BLaER1 treated with 17β-estradiol and CSF1 and Interleukin-3, amounts not matched to agents 10 nM and 100 nM (cell line): ENCODE data around the gene PLPPR2.
"Not testable (repeated sequence)": the region's sequence is repeated elsewhere in the genome, so short reads cannot be mapped to it uniquely, and the experiment has no call there.

Source experiments
- H3K27ac ChIP-seq, 11 experiments: shearing (Covaris generic); formaldehyde crosslinking; 2 replicates each; pipeline ENCODE4 v1.8.1; 2022
- H3K27me3 ChIP-seq, 11 experiments: shearing (Covaris generic); formaldehyde crosslinking; 2 replicates each; pipeline ENCODE4 v1.8.1; 2022
- H3K36me3 ChIP-seq, 11 experiments: shearing (Covaris generic); formaldehyde crosslinking; 2 replicates each; pipeline ENCODE4 v1.8.1; 2022
- H3K4me1 ChIP-seq, 10 experiments: shearing (Covaris generic); formaldehyde crosslinking; 2 replicates each; pipeline ENCODE4 v1.8.1; 2022
- H3K4me2 ChIP-seq, 11 experiments: shearing (Covaris generic); formaldehyde crosslinking; 2 replicates each; pipeline ENCODE4 v1.8.1; 2022
- H3K4me3 ChIP-seq, 10 experiments: shearing (Covaris generic); formaldehyde crosslinking; 2 replicates each; pipeline ENCODE4 v1.8.1; 2022
- H3K9ac ChIP-seq, 11 experiments: shearing (Covaris generic); formaldehyde crosslinking; 2 replicates each; pipeline ENCODE4 v1.8.1; 2022
- H3K9me3 ChIP-seq, 11 experiments: shearing (Covaris generic); formaldehyde crosslinking; replicated peaks in 1 of 11; 2 replicates each; pipeline ENCODE4 v1.8.1; 2022
- H4K20me1 ChIP-seq, 11 experiments: shearing (Covaris generic); formaldehyde crosslinking; 2 replicates each; pipeline ENCODE4 v1.8.1; 2022
- Cebpa-rat ChIP-seq, 11 experiments: shearing (Covaris generic); IDR thresholded peaks; 2 replicates each; pipeline ENCODE4 v1.8.1; 2022

PLPPR2 gene

DNA sequence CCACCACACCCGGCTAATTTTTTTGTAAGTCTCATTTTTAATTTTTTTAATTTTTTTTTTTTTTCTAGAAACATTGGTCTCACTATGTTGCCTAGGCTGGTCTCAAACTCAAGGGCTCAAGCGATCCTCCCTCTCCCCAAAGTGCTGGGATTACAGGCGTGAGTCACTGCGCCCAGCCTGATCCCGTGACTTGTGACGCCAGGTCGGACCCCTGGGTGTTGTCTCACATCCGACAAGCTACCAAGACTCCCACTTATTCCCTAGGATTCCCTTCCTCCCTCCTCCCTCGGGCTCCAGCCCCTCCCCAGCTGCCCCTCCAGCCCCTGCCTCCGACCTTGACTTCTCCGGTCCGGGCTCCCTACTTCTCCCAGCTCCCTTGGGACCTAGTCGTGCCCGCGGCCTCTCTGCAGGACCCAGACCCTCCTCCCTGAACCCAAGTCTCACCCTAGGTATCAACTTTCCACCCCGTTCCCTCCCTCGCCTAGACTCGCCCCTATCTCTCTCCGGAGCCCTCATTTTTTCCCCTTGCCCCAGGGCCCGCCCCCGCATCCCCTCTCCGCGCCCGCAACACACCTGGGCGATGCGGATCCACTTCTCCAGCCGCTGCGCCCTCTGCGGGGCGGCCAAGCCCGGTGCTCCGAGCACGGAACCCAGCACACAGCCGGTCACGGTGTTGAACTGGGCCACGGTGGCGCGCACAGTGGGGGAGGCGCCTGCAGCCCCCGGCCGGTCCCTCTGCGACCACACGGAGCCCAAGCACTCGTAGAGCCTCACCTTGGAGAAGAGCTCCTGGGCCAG lies 50.8 kb downstream of the PLPPR2 start:
- H3K9me3 ChIP-seq = no peaks in the 10 kb centered on the region
- no peak overlapping the region for H3K9ac ChIP-seq
- H3K4me1 ChIP-seq = peaks cover 5 to 18% (median 13%) of the 10 kb centered on the region in 10 experiments; a peak in 12 of 20 replicates
- no peak for TF ChIP-seq Cebpa-rat (IDR thresholded peaks at IDR 0.05)
- no peak overlapping the region for H3K4me3 ChIP-seq
- H4K20me1 ChIP-seq = no peaks in the 10 kb centered on the region
- H3K36me3 ChIP-seq = no peaks in the 10 kb centered on the region
- H3K4me2 ChIP-seq = peak overlapping the region in 9 of 11 experiments; percentile 1 to 64 (median 47); a peak in 15 of 22 replicates
- no peak overlapping the region for H3K27ac ChIP-seq
- peaks cover 0 to 13% (median 7%) of the 10 kb centered on the region in 11 experiments; a peak in 11 of 22 replicates for H3K27me3 ChIP-seq

DNA sequence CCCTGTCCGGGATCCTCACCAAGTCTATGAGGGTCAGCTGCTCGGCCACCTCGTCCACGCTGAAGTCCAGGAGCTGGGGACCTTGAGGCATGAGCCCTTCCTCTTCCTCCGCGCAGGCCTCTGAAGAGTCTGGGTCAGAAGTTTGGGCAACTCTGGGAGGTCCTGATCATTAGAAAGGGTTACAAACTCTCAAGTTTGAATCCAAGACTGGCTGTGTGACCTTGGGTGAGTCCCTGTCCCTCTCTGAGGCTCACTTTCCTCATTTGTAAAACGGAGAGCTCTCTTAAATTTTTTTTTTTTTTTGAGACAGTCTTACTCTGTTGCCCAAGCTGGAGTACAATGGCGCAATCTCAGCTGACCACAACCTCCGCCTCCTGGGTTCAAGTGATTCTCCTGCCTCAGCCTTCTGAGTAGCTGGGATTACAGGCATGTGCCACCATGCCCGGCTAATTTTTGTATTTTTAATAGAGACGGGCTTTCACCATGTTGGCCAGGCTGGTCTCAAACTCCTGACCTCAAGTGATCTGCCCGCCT lies 51.5 kb downstream of the PLPPR2 start:
- H3K4me2 ChIP-seq = peak overlapping the region in 9 of 11 experiments; percentile 1 to 64 (median 47); a peak in 14 of 22 replicates
- not testable (repeated sequence) for H3K36me3 ChIP-seq
- peaks cover 5 to 18% (median 13%) of the 10 kb centered on the region in 10 experiments; a peak in 12 of 20 replicates for H3K4me1 ChIP-seq

DNA sequence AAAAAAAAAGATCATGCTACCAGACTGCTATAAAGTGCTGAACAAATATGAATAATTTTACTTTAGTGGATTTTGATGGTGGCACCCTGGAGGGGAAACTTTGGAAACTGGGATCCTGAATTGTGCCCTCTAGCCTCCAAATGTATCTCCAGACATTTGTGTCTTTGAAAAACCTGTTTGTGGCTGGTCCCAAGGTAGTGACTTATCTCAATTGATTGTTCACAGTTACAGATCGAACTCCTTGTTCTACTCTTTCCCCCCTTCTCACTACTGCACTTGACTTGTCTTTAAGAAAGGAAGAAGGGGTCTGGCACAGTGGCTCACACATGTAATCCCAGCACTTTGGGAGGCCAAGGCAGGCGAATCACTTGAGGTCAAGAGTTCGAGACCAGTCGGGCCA lies 53.4 kb downstream of the PLPPR2 start:
- peaks cover 0 to 13% (median 7%) of the 10 kb centered on the region in 11 experiments; a peak in 11 of 22 replicates for H3K27me3 ChIP-seq
- TF ChIP-seq Cebpa-rat (IDR thresholded peaks at IDR 0.05) = no peak
- H3K4me1 ChIP-seq = peaks cover 5 to 18% (median 13%) of the 10 kb centered on the region in 10 experiments; a peak in 12 of 20 replicates
- H3K4me2 ChIP-seq = no peak overlapping the region
- H4K20me1 ChIP-seq = no peaks in the 10 kb centered on the region
- H3K9ac ChIP-seq = no peak overlapping the region
- no peak overlapping the region for H3K4me3 ChIP-seq
- no peaks in the 10 kb centered on the region for H3K36me3 ChIP-seq
- H3K9me3 ChIP-seq = no peaks in the 10 kb centered on the region
- H3K27ac ChIP-seq = no peak overlapping the region

More for the DNA sequence above, 51.5 kb downstream of the PLPPR2 start:
- not testable (repeated sequence) for H4K20me1 ChIP-seq, H3K9ac ChIP-seq, H3K4me3 ChIP-seq, H3K27ac ChIP-seq, H3K9me3 ChIP-seq
- peaks cover 0 to 13% (median 7%) of the 10 kb centered on the region in 11 experiments; a peak in 11 of 22 replicates for H3K27me3 ChIP-seq

DNA sequence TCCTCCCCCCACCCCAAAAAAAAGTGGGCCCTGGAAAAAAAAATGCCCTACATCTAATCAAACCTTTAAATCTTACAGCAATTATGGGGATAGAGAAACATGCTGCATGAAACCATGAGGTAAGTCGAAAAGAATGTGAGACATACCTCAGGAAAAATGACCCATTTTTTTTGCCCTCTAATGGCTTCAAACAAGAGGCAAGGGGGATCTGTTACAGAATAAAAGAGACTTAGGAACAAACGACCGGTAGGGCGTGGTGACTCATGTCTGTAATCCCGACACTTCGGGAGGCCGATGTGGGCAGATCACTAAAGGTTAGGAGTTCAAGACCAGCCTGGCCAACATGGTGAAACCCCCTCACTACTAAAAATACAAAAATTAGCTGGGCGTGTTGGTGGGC lies 55.5 kb downstream of the PLPPR2 start:
- H3K9ac ChIP-seq = no peak overlapping the region
- no peak overlapping the region for H3K27ac ChIP-seq
- H3K4me3 ChIP-seq = no peak overlapping the region
- no peaks in the 10 kb centered on the region for H4K20me1 ChIP-seq
- H3K27me3 ChIP-seq = peaks cover 2 to 20% (median 12%) of the 10 kb centered on the region in 11 experiments; a peak in 17 of 22 replicates
- TF ChIP-seq Cebpa-rat (IDR thresholded peaks at IDR 0.05) = no peak
- H3K4me1 ChIP-seq = peaks cover 0 to 12% (median 9%) of the 10 kb centered on the region in 10 experiments; a peak in 11 of 20 replicates
- H3K36me3 ChIP-seq = no peaks in the 10 kb centered on the region
- no peak overlapping the region for H3K4me2 ChIP-seq
- H3K9me3 ChIP-seq = no peaks in the 10 kb centered on the region

DNA sequence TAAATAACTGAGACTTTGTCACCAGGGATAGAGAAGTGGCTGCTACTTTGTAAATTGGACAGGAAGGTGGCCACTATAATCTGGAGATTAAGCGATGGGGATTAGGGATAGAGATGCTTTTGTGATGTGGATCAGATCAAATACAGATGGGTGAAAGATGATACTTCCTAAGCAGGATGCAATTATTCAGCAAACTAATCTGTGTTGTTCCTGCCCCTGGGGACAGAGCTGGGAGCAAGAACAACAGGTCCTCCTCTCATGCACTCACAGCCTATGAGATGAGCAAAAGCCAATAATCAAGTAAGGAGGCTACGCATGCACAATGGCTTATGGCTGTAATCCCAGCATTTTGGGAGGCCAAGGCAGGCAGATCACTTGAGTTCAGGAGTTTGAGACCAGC lies 59.3 kb downstream of the PLPPR2 start:
- H3K27me3 ChIP-seq = peaks cover 39 to 46% (median 43%) of the 10 kb centered on the region in 11 experiments
- no peak overlapping the region for H3K9ac ChIP-seq
- H3K4me2 ChIP-seq = no peak overlapping the region
- no peak overlapping the region for H3K27ac ChIP-seq
- H3K9me3 ChIP-seq = no peaks in the 10 kb centered on the region
- no peak for TF ChIP-seq Cebpa-rat (IDR thresholded peaks at IDR 0.05)
- no peaks in the 10 kb centered on the region for H3K36me3 ChIP-seq
- peaks cover 0 to 12% (median 3%) of the 10 kb centered on the region in 11 experiments; a peak in 5 of 22 replicates for H4K20me1 ChIP-seq
- H3K4me3 ChIP-seq = no peak overlapping the region
- H3K4me1 ChIP-seq = peaks cover 8 to 13% (median 9%) of the 10 kb centered on the region in 10 experiments; a peak in 19 of 20 replicates
